Kasumi-1 (cell line): Measurements from ENCODE around the gene ARHGAP26.

Experiments used
- DNase-seq, 2 experiments: peaks; one replicate each; lab custom pipeline; 2025; lab: John Stamatoyannopoulos, UW

Gene ARHGAP26

DNA sequence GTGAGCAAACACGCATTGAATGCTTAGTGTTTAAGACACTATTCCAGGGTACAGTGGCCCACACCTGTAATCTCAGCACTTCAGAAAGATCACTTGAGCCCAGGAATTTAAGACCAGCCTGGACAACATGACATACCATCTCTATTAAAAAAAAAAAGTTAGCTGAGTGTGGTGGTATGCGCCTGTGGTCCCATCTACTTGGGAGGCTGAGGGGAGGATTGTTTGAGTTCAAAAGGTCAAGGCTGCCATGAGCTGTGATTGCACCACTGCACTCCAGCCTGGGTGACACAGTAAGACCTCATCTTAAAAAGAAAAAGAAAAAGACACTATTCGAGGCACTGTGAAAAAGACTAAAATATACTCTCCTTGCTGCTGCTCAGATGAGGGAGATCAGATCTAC lies 392.6 kb downstream of the ARHGAP26 start:
- no peak for DNase-seq

DNA sequence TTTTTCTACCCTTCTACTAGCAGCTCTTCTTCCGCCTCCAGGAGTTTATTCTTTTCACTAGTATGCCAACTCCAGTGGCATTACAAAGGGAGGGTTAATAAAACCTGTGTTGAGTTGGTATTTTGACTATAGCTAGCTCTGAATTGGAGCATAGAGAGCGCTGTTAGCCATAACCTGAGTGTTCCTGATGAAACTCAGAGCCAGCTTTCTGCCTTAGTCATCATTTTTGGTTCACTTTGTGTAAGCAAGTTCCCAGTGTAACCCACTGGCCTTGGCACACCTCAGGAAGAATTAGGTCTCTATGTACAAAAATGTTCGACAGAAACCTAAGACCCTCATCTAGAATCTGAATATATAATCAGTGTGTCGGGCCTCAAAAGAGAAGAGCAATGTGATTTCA lies 394.4 kb downstream of the ARHGAP26 start:
- DNase-seq, result no peak

DNA sequence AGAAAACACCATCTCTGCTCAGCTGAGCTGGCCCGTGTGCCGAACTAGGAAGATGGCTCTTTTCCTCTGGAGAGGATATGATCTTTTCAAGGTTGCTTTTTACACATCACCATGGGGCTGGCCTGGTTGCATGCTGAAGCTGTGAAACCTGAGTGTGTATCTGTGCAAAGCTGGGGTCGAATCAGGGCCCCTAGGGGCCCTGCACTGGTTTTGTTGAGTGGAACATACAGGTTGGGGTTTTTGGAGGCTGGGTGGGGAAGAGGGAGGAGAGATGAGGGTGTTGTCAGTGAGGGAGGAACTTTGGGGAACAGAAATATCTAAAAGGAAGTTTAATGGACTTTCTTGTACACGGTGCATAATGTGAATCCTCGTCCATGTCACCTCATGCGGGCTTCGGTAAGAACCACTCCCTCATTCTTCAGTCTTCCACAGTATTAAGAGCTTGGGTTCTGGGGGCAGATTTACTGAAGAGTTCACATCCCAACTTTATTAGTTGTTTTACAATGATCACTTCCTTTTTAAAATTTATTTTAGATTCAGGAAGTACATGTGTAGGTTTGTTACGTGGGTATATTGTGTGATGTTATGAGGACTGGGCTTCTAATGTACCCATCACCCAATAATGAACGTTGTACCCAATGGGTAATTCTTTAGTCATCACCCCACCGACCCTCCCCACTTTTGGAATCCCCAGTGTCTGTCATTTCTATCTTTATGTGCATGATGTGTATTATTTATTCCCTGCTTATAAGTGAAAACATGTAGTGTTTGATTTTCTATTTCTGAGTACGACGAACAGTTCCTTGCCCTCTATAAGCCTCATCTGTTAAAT lies 395.1 kb downstream of the ARHGAP26 start:
- DNase-seq, result no peak

DNA sequence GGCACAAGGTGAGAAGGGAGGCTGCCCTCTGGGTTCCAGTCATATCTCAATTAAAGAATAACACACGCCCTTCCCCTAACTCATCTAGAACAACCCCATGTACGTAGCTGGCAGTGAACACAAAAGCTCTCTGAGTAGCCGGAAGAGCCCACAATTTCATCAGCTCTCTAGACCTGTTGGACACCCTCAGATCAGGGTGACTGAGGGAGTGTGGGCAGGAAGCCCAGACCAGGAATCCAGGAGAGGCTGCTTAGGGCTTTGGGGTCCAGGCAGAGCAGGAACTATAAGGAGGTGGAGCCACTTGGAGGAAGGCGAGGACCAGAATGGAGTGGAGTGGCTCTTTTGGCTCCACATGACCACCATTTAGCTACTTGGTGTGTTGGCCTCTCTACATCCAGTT lies 395.9 kb downstream of the ARHGAP26 start:
- DNase-seq, result no peak

DNA sequence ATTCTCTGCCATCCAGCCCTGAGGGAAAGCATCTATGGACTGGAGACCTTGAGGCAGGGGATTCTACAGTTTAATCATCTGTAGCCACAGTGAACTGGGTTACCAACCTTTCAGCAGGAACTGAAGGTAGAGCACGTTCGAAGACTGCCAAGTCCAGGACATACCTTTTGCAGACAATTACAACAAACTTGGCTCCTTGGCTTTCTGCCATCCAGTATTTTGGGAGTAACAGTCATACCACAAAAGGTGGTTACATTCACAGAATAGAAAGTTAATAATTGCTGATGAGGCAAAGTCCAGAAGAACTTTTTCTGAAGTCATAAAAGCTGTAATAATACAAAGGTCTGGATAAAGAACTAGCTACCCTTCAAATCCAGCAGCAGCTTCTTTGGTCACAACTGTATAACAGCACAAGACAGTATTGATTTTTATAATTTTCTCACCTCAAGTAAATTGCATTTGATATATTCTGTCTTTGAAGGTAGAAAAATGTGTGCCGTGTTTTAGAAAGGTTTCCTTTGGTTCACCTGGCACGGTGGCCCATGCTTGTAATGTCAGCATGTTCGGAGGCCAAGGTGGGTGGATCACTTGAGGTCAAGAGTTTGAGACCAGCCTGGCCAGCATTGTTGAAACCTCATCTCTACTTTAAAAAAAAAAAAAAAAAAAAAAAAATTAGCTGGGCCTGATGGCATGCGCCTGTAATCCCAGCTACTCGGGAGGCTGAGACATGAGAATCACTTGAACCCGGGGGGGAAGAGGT lies 396.7 kb downstream of the ARHGAP26 start:
- DNase-seq, result no peak

DNA sequence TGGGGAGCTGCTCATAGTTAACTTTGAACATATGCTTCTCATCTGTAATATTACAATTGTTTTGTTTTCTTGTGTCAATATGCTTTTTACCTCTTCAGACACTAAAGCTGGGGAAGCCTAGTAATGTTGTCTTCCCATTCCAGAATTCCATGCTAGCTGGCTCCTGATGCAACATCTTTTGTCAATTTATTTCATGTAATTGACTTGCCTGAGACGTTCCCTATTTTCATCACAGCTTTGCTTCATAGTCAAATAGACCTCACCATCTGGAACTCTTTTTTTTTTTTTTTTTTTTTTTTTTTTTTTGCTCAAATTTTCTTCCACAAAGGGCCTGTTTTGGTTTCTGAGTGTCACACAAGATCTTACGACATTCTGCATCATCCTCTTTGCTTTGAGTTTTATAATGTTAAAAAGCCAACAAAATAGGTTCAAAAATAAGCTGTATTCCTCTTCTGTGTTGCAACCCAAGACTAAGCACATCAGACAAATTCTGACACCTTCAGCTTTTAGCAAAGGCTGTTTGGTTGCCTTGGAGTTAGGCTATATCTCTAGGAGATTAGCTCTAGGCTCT lies 398.1 kb downstream of the ARHGAP26 start:
- no peak for DNase-seq

DNA sequence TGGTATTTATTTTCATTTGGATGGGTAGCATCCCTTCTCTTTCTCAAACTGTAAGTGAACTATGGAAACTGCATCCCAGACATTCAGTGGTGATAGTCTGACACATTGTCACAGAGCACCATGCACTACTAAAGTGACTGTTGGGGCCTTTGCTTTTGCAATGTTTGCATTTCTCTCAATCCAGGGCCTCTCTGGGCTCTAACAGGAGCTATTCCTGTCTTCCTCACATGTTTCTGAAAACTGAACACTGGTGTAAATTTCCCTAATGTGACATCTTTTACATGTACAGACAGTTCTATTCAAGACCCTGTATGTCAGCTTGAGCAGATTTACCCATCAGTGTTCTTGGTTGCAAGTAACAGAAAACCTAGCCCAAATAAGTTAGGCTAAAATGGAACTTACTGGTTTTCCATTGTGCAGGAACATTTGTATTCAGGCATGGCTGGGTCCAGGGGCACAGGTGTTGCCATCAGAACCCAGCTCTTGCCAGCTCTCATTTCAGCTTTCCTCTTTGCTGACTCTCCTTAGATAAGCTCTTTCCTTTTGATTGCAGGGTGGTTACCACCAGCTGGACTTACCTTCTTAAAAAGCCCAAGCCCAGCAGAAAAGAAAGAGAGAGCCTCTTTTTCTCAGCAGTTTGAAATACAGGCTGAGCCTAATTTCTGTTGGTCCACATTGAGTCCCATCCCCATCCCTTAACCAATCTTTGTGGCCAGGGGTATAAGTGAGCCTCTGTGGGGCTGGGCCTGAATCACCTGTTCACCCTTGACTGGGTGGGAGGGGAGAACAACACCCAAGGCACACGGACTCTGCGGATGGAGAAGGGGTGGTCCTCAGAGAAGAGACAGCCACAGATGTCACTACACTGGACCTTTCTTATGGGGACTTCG lies 399.0 kb downstream of the ARHGAP26 start:
- no peak for DNase-seq

DNA sequence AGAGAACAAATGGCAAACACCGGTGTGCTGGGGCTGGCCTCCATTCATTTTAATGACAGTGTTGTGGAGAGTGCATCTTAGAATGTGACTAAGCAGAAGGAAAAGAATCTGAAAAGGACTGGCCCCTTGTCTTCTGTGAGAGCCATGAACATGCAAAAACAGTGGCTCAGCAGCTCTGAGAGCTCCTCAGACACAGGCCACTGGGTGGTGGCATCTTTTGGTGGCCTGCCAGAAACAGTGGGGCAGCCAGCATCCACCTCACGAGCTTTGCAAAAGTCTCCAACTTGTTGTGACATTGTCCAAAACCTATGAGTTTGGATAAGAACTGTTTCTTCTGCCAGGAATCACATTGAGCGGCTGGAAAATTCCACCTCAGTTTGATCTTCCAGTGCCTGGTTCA lies 399.9 kb downstream of the ARHGAP26 start:
- DNase-seq, result no peak

DNA sequence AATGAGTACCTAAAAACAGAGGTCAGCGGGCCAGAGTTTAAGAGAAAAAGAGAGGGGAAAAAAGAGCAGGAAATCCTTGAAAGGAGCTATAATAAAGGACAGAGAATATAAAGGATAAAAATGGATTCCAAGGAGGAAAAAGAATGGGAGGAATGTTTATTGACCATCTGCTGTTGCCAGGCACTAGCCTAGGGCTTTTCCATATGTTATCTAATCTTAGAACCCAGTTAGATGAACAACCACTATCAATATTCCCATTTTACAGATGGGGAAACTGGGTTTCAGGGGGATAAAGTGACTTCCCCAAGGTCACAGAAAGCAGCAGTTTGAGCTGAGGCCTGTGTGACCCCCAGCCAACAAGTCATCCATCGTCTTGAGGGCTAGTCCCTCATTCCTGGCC lies 400.8 kb downstream of the ARHGAP26 start:
- DNase-seq, result no peak

DNA sequence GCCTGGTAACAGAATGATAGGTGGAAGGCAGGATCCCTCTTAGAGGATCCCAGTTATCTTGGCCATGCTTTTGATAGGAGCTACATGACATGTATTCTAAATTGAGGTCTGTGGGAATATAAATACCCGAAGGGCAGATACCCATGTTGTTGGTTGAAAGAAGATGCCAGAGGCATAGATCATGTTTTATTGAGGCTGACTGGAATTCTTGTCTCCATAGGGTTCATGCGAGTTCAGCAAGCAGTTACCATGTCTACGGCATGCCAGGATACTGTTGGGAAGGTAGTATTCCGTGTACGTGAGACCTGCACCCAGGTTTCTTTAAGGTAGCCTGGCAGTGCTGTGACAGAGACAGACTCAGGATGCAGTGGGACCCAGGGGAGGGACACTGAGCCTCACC lies 402.6 kb downstream of the ARHGAP26 start:
- DNase-seq, result no peak

DNA sequence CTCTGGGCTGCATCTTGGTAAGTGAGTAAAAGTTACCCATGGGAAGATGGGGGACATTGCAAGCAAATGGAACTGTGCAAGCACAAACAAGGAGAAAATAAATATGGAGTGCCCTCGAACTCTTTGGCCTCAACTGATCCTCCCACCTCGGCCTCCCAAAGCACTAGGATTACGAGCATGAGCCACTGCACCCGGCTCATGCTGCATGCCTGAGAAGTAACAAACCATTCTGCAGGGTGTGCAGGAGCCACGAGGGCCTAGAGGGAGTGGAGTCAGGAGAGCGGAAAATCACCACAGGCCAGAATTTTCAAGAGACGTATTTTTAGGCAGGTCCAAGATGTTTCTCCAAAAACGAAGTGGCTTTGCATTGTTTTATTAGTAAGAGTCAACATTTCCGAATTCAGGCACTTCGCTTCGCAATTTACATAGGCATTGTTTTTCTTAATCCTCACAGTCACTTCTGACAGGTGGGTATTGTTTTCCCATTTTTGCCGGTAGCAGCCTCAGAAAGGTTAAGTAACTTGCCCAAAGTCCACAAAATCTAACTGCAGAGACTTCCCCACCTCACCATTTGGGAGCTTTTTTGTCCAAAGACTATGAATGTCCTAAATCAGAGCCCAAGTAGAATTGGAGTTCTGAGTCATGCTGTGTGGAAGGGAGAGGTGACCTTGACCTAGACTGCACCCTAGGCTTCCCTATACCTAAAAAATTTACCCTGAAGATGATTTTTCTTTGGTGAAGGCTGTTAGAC lies 403.1 kb downstream of the ARHGAP26 start:
- DNase-seq, result no peak

DNA sequence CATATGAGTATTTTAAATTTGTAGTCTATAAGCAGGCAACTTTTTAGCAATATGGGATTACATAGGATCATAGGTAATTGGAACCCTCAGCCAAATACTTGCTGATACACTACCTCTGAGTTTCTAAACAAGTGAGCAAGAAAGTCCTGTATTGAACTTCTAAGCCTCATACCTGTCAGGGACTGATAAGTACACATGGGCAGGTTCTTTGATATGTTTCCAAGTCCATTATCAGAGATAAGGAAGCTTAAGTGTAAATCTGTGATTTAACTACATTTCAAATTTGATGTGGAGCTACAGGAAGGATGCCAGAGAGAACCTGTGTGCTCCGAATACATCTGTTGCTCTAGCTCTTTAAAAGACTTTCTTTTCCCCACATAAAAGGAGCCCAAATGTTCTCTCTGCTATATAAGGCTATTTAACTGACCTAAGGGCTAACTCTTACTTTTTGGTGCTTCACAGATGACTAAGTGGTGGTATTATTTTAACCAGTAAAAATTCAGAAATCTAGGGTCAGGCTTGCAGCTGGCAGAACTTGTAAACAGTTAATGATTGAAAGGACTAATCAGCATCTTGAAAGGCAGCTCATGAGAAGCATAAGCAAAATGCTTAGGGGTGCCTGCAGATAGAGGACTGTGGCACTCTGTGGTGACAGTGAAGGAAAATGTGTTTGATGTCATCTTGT lies 404.7 kb downstream of the ARHGAP26 start:
- DNase-seq, result no peak

DNA sequence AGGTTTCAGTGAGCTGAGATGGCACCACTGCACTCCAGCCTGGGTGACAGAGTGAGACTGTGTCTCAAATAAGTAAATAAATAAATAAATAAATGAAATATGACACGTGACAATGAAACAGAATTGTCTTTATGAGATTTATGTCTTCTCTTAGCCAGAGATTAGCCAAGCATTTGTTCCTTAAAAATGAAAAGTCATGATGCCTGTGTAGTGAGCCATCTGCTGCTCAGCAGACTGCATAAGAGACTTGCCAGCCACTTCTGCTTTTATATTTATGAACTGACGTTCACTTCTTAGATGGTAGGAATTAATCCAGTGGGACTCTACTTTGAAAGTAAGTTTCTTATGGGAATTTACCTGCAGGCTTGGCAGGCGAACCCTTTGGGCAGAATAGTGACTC lies 405.9 kb downstream of the ARHGAP26 start:
- peak; percentile 73 to 76 for DNase-seq

DNA sequence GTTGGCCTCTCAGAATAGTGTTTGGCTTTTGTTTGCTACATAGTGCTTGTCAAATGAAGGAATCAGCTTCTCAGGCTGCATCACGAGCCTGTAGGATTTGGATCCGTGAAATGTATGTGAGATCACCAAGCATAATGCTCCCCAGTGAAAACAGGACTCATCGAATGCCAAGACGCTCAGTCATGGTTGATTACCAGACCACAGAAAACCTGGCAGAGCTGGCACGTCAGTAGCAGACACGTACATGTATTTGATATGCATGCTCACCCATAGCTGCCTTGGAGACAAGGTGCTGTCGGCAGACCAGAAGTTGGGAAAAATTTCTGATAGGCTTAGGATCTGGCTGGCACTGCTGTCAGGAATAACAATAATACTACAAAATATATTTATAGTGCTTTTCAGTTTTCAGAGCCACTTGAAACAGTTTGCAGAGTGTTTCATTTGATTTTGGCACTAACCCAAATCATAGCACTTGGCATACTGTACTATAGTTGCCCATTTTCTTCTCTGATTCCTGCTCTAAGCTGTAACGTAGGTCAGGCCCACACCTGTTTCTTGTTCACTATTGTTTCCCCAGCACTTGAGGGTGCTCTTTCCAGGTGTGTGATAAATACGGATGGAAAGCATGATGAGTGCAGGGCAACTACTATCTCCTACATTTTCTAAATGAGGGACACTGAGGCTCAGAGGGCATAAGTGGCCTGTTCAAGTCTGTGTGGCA lies 407.2 kb downstream of the ARHGAP26 start:
- DNase-seq, result no peak

DNA sequence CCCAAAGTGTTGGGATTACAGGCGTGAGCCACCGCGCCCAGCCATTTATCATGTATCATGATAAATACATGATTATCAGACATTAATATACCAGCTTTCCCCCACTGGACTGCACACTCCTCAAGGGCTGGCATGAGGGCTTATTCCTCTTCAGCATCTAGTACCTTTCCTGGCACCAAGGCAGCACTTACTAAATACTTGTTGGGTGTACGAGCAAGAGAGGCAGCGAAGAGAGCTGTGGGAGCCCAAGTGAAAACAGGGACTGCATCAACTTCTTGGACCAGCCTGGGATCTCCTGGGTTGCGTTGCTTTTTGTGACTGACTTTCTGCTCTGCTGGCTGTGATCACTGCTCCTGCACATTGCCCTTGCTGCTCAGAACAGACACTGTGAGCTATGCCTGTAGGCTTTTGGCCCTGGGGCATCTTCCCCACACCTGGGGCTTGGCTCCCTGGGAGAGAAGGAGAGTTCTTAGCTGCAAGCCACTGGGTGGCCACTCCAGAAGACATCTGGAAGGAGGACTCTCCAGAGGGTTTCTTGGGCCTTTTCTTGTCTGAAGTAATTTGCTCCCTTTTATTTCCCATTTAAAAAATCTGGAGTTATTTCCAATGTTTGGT lies 409.1 kb downstream of the ARHGAP26 start:
- DNase-seq, result no peak

DNA sequence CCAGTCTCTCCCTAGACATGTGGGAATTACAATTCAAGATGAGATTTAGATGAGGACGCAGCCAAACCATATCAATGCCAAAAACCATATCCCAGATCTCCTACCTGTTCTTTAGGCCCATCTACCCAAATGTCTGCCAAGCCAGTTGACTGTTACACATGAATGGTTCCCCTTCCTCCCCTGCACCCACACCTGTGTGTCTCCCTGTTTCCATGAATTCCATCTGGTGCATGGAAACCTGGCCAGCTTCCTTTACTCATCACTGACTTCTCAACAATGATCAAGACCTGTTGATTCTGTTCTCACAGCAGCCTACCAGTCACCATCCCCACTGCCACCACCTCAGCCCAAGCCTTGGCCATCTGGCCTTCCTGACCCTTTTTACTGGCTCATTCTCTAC lies 410.6 kb downstream of the ARHGAP26 start:
- no peak for DNase-seq

DNA sequence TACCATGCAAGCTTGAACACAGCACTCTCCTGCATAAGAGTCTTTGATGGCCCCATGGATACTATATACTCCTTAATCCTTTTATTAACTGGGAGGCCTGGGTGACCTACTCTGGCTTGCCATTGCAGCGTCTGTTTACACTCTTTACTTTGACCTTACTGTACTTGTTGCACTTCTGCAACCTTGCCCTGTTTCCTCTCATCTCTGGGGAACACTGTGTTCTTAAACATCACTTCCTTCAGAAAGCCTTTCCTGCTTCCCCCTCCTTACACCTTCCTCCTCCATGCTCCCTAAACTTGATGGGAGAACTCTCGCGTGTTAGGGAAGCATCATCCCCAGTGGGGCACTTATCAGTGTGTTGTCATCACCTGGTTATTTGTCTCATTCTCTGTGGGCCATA lies 411.0 kb downstream of the ARHGAP26 start:
- no peak for DNase-seq

DNA sequence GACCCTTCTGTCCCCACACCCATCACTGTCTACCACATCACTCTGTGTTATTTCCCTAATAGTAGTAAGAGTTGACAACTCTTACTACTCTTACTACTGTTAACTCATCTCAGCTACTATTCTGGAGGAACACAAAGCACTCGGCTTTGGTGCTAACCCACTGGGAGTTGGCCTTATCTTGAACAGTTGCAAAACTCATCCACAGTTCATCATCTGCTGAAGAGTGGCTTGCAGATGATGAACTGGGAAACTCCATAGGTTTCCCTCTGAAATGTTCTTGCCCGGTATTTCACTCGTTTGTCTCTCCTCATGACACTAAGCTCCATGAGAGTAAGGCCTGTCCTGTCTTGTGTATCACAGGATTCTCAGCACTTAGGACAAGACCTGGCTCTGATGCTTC lies 411.9 kb downstream of the ARHGAP26 start:
- no peak for DNase-seq
